Spleen (tissue), 11 donors: Measurements from ENCODE around the gene PUSL1. TPM values are rescaled to one million over a fixed set of nuclear protein-coding genes. Genes with fewer than 3 reads are reported as not detected.

Source experiments
- DNase-seq: peaks from one replicate; pipeline ENCODE4 v3.0.0-alpha.2; 2020
- H3K27ac ChIP-seq, 8 donors: fragments of 200-600 bp; sonication (generic) in 7 of 8; 1 replicate in 4 of 8; 2 replicates in 4 of 8; pipeline versions ENCODE4 v1.5.0 to v1.8.0; 2016 to 2021; ENCODE audit warnings: inconsistent platforms in 4 of 8, mild to moderate bottlenecking in 4 of 8, moderate library complexity in 1 of 8
- H3K27me3 ChIP-seq, 7 donors: fragments of 200-600 bp; sonication (generic) in 6 of 7; replicated peaks in 1 of 7; 1 replicate in 4 of 7; 2 replicates in 3 of 7; pipeline versions ENCODE4 v1.5.0 to v1.8.0; 2016 to 2021; ENCODE audit warnings: inconsistent platforms in 3 of 7, mild to moderate bottlenecking in 1 of 7
- H3K36me3 ChIP-seq, 6 donors: fragments of 200-600 bp; sonication (generic) in 5 of 6; 1 replicate in 4 of 6; 2 replicates in 2 of 6; pipeline versions ENCODE4 v1.5.0 to v1.8.0; 2016 to 2021; ENCODE audit warnings: inconsistent platforms in 2 of 6
- H3K4me1 ChIP-seq, 6 donors: fragments of 200-600 bp; sonication (generic) in 5 of 6; 1 replicate in 3 of 6; 2 replicates in 3 of 6; pipeline versions ENCODE4 v1.5.0 to v1.8.0; 2016 to 2021; ENCODE audit warnings: inconsistent platforms in 3 of 6
- H3K4me3 ChIP-seq, 8 donors: fragments of 200-600 bp; sonication (generic) in 7 of 8; 1 replicate in 4 of 8; 2 replicates in 4 of 8; pipeline versions ENCODE4 v1.5.0 to v1.8.0; 2016 to 2021; ENCODE audit warnings: inconsistent platforms in 4 of 8, mild to moderate bottlenecking in 4 of 8, moderate library complexity in 2 of 8
- H3K9me3 ChIP-seq, 8 donors: fragments of 200-600 bp; sonication (generic) in 7 of 8; 1 replicate in 4 of 8; 2 replicates in 4 of 8; pipeline versions ENCODE4 v1.5.0 to v1.8.0; 2016 to 2021; ENCODE audit warnings: inconsistent platforms in 4 of 8
- CTCF ChIP-seq, 11 experiments: fragments of 200-600 bp in 7 of 11; fragments of 450-650 bp in 4 of 11; sonication (generic) in 4 of 11; IDR thresholded peaks in 8 of 11; conservative IDR thresholded peaks in 3 of 11; 1 replicate in 7 of 11; 2 replicates in 4 of 11; pipeline versions ENCODE4 v1.4.0 to v1.8.0; 2016 to 2021; ENCODE audit warnings: antibody characterized with exemption in 11 of 11, inconsistent platforms in 4 of 11, mild to moderate bottlenecking in 1 of 11
- POLR2A ChIP-seq, 3 donors: fragments of 450-650 bp; IDR thresholded peaks; one replicate each; pipeline ENCODE4 v1.5.1; 2017; ENCODE audit warnings: antibody characterized with exemption in 3 of 3, mild to moderate bottlenecking in 1 of 3
- POLR2AphosphoS5 ChIP-seq, 3 donors: sonication (generic); formaldehyde crosslinking; IDR thresholded peaks; one replicate each; pipeline ENCODE4 v1.5.1; 2017; ENCODE audit warnings: antibody characterized with exemption in 3 of 3
- WGBS, 5 donors: extraction: QIAGEN DNeasy Blood & Tissue Kit in 3 of 5; methylation state at CpG; one replicate each; pipeline versions ENCODE4 v1.1.5 to v1.1.7; 2013 to 2018; 5-methylcytosine and 5-hydroxymethylcytosine counted together
- intact Hi-C: fragments of 100-400 bp; cut with DNase I; formaldehyde crosslinking; loops from one replicate; pipeline ENCODE4 v1.15.0; 2023; ENCODE audit warnings: low total_unique reads
- polyA plus RNA-seq, 3 donors: library from polyadenylated mRNA; stranded (reverse); fragments of 200-250 nt; gene quantifications; one replicate each; pipeline ENCODE4 v1.2.1, GENCODE V29; 2013
- total RNA-seq, 7 donors: library from RNA; depleted of rRNA in 3 of 7; stranded (reverse); fragments of >200 nt in 3 of 7; fragmentation: NEBNext Ultra II Directional in 4 of 7; extraction: Animal tissue kit (Norgen Biotek cat#: 25700) in 4 of 7; gene quantifications; one replicate each; pipeline versions ENCODE4 v1.1.0 to v1.2.1, GENCODE V29; 2016 to 2021
- donor health status: healthy with polysubstance abuse.
- donor health status: DM: no; HTN: no; CAD: no; lungs with moderate emphysema.
- donor health status: DM: no; HTN: no; CAD: no.
- donor health status: Bipolar disorder and iron deficiency.
- donor health status: healthy.
- donor health status: DM: no; HTN: no; CAD: no.
- donor health status: DM: yes; HTN: yes; CAD: no.

Gene PUSL1
- total and polyA plus RNA-seq, 10 donors, result 9.8 to 22.9 (median 12.8) TPM

GRCh38 chr1:1320666-1321448 lies 12.5 kb downstream of the PUSL1 start:
- WGBS, 5 donors, result 84 to 91% (median 88%) methylated on average over 12 to 23 of the region's 23 CpGs
- intact Hi-C loops, result no loop called here
- Histone ChIP-seq H3K27me3 (no peaks in the 10 kb centered on the region), H3K4me1 (peaks cover 12 to 65% (median 40%) of the 10 kb centered on the region in 6 donors), H3K9me3 (no peaks in the 10 kb centered on the region), H3K4me3 (no peak overlapping the region), H3K36me3 (peaks cover 0 to 70% (median 38%) of the 10 kb centered on the region in 6 donors), H3K27ac (no peak overlapping the region)
- TF ChIP-seq POLR2AphosphoS5 (IDR thresholded peaks at IDR 0.05) (peak in 1 of 3 donors; percentile 18), CTCF (IDR thresholded peaks at IDR 0.05 in 8 of 11, conservative IDR thresholded peaks at IDR 0.05 in 3 of 11) (no peak)
- DNase-seq, result no peak

GRCh38 chr1:1321477-1321876 lies 13.1 kb downstream of the PUSL1 start:
- DNase-seq, result no peak
- no peaks in the 10 kb centered on the region for H3K27me3 ChIP-seq
- H3K4me3 ChIP-seq, result no peak overlapping the region
- intact Hi-C loops, result no loop called here
- H3K9me3 ChIP-seq, result no peaks in the 10 kb centered on the region
- WGBS, 5 donors, result 86 to 93% (median 92%) methylated on average over 2 to 8 of the region's 8 CpGs
- TF ChIP-seq POLR2A (IDR thresholded peaks at IDR 0.05), result no peak
- no peak for TF ChIP-seq POLR2AphosphoS5 (IDR thresholded peaks at IDR 0.05)
- no peak for TF ChIP-seq CTCF (IDR thresholded peaks at IDR 0.05 in 8 of 11, conservative IDR thresholded peaks at IDR 0.05 in 3 of 11)
- H3K27ac ChIP-seq, result no peak overlapping the region
- H3K4me1 ChIP-seq, result peaks cover 15 to 71% (median 46%) of the 10 kb centered on the region in 6 donors
- peaks cover 0 to 70% (median 38%) of the 10 kb centered on the region in 6 donors for H3K36me3 ChIP-seq

- Histone ChIP-seq H3K27me3 (no peaks in the 10 kb centered on the region), H3K9me3 (no peaks in the 10 kb centered on the region), H3K27ac (no peak overlapping the region), H3K4me3 (no peak overlapping the region), H3K36me3 (peaks cover 0 to 70% (median 38%) of the 10 kb centered on the region in 6 donors), H3K4me1 (peaks cover 15 to 81% (median 55%) of the 10 kb centered on the region in 6 donors)
- TF ChIP-seq POLR2AphosphoS5 (IDR thresholded peaks at IDR 0.05) (no peak), POLR2A (IDR thresholded peaks at IDR 0.05) (no peak), CTCF (IDR thresholded peaks at IDR 0.05 in 8 of 11, conservative IDR thresholded peaks at IDR 0.05 in 3 of 11) (no peak)
- no peak for DNase-seq
- 81 to 91% (median 90%) methylated on average over 3 to 14 of the region's 14 CpGs for WGBS, 5 donors
- intact Hi-C loops, result no loop called here
Observed at GRCh38 chr1:1322418-1322817, 14.0 kb downstream of the PUSL1 start.

- H3K27ac ChIP-seq, result no peak overlapping the region
- peaks cover 0 to 70% (median 38%) of the 10 kb centered on the region in 6 donors for H3K36me3 ChIP-seq
- no peak for DNase-seq
- peaks cover 15 to 81% (median 57%) of the 10 kb centered on the region in 6 donors for H3K4me1 ChIP-seq
- intact Hi-C loops, result no loop called here
- H3K4me3 ChIP-seq, result peak overlapping the region in 1 of 8 donors; percentile 99
- 84 to 94% (median 87%) methylated on average over 10 of the region's 10 CpGs for WGBS, 5 donors
- H3K9me3 ChIP-seq, result no peaks in the 10 kb centered on the region
- no peaks in the 10 kb centered on the region for H3K27me3 ChIP-seq
- TF ChIP-seq CTCF (IDR thresholded peaks at IDR 0.05 in 8 of 11, conservative IDR thresholded peaks at IDR 0.05 in 3 of 11), result no peak
- TF ChIP-seq POLR2AphosphoS5 (IDR thresholded peaks at IDR 0.05), result no peak
- TF ChIP-seq POLR2A (IDR thresholded peaks at IDR 0.05), result no peak
Observed at GRCh38 chr1:1322952-1323351, 14.6 kb downstream of the PUSL1 start.
